Stimulated activated CD8-positive, alpha-beta memory T cell treated with anti-CD3 and anti-CD28 coated beads, Interleukin-12 subunit alpha, Interleukin-12 subunit beta, amount 100 ng/mL, for 24 hours (primary cell): ENCODE results near the gene ZNF724.
"Not testable (repeated sequence)": the region's sequence is repeated elsewhere in the genome, so short reads cannot be mapped to it uniquely, and the experiment has no call there.

ENCODE experiments used
- DNase-seq: peaks from one replicate; pipeline ENCODE4 v3.0.0-alpha.2; 2020; ENCODE audit errors: extremely low read depth

Gene ZNF724

GRCh38 chr19:23249911-23250649 lies at the start of gene ZNF724:
TSS of gene ZNF724 (minus strand) at chr19:23250394. CDS start at chr19:23250242, 152 bp downstream.
- peak; percentile 71 for DNase-seq

- no peak for DNase-seq
These were observed 43.9 kb upstream of the ZNF724 start for GRCh38 chr19:23294141-23294540.

- not testable (repeated sequence) for DNase-seq
These were observed 39.8 kb upstream of the ZNF724 start for GRCh38 chr19:23289966-23290365.

GRCh38 chr19:23287620-23288019 lies 37.4 kb upstream of the ZNF724 start:
- DNase-seq, result no peak

- no peak for DNase-seq
These were observed 36.3 kb upstream of the ZNF724 start for GRCh38 chr19:23286477-23286876.

GRCh38 chr19:23285948-23286347 lies 35.8 kb upstream of the ZNF724 start:
- DNase-seq, result no peak

- not testable (repeated sequence) for DNase-seq
These were observed 35.1 kb upstream of the ZNF724 start for GRCh38 chr19:23285326-23285725.

GRCh38 chr19:23283925-23284324 lies 33.7 kb upstream of the ZNF724 start:
- peak; percentile 15 for DNase-seq

- DNase-seq, result no peak
These were observed 31.6 kb upstream of the ZNF724 start for GRCh38 chr19:23281663-23282276.

GRCh38 chr19:23278118-23278517 lies 27.9 kb upstream of the ZNF724 start:
- DNase-seq, result not testable (repeated sequence)

- peak; percentile 73 for DNase-seq
These were observed 23.6 kb upstream of the ZNF724 start for GRCh38 chr19:23273590-23274412.

- no peak for DNase-seq
These were observed 22.9 kb upstream of the ZNF724 start for GRCh38 chr19:23273022-23273589.

- DNase-seq, result no peak
These were observed 13.8 kb upstream of the ZNF724 start for GRCh38 chr19:23263870-23264590.

- no peak for DNase-seq
These were observed 13.2 kb upstream of the ZNF724 start for GRCh38 chr19:23263396-23263795.

GRCh38 chr19:23262920-23263319 lies 12.7 kb upstream of the ZNF724 start:
- DNase-seq, result no peak

- DNase-seq, result no peak
These were observed 11.4 kb upstream of the ZNF724 start for GRCh38 chr19:23261496-23262020.

- no peak for DNase-seq
These were observed 10.8 kb upstream of the ZNF724 start for GRCh38 chr19:23260956-23261355.

- no peak for DNase-seq
These were observed 9.8 kb upstream of the ZNF724 start for GRCh38 chr19:23259961-23260360.

GRCh38 chr19:23255700-23256099 lies 5.5 kb upstream of the ZNF724 start:
- no peak for DNase-seq

GRCh38 chr19:23254141-23254910 lies 4.1 kb upstream of the ZNF724 start:
- DNase-seq, result no peak
